ENCODE data around the gene PTPRA.
"Not testable (repeated sequence)": the region's sequence is repeated elsewhere in the genome, so short reads cannot be mapped to it uniquely, and the experiment has no call there.

Gene PTPRA

DNA sequence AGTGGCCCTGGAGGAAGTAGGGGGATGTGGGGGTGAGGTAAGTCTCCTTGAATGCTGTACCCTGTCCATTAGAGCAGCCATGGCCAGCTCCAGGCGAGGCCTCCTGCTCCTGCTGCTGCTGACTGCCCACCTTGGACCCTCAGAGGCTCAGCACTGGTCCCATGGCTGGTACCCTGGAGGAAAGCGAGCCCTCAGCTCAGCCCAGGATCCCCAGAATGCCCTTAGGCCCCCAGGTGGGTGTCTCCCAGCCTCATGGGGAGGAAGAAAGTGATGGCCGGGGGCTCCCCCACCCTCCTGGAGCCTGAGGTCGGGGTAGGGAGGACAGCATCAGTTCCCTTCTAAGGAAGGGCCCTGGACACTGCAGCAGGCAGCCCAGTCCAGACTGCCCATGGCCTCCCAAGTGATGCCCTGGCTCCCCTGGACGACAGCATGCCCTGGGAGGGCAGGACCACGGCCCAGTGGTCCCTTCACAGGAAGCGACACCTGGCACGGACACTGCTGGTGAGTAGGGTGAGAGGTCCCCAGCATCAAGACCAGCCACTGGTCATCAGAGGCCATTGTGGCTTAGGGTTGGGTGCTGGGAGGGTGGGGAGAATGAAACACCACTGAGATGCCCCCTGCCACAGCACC lies 171.2 kb downstream of the PTPRA start:
- DNase-seq (ENCODE audit: low spot score): no peak

GRCh38 chr20:3045042-3045815 lies 171.9 kb downstream of the PTPRA start:
- peak; percentile 39 for DNase-seq (ENCODE audit: low spot score)

- DNase-seq (ENCODE audit: low spot score): peak; percentile 76
Measured at GRCh38 chr20:3045816-3046676, 172.8 kb downstream of the PTPRA start, which contains the start of gene MRPS26. MRPS26 (plus strand) TSS chr20:3046052; CDS start chr20:3046069, 17 bp downstream.

DNA sequence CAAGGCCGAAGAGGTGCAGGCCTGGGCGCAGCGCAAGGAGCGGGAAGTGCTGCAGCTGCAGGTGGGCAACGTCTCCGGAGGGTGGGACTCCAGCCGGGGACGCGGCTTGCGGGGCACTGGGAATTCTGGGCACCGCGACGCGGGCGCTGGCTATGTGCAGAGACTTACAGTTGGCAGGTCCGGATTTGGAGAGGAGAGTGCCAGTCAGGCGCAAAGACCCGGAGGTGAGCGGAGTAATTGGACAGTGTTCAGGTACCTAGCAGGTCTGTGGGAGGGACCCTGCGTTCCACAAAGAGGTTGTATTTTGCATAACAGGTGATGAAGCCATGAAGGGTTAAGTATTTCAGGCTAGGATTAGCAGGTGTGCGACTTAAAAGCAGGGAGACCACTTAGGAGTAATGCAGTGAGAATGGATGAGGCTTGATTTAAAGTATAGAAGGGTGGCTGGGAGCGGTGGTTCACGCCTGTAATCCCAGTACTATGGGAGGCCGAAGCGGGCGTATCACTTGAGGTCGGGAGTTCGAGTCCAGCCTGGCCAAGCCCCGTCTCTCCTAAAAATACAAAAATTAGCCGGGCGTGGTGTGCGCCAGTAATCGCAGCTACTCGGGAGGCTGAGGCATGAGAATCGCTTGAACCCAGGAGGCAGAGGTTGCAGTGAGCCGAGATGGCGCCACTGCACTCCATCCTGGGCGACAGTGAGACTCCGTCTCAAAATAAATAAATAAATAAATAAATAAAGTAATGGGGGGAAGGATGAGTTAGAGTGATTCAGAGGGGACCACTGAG lies 173.6 kb downstream of the PTPRA start:
- DNase-seq (ENCODE audit: low spot score): no peak

- DNase-seq (ENCODE audit: low spot score): no peak
Measured at GRCh38 chr20:3047486-3048419, 174.5 kb downstream of the PTPRA start.

- no peak for DNase-seq (ENCODE audit: low spot score)
Measured at GRCh38 chr20:3051385-3052019, 178.2 kb downstream of the PTPRA start.

GRCh38 chr20:3059489-3059888 lies 186.2 kb downstream of the PTPRA start:
- no peak for DNase-seq (ENCODE audit: low spot score)

GRCh38 chr20:3064119-3064518 lies 190.8 kb downstream of the PTPRA start:
- DNase-seq (ENCODE audit: low spot score): not testable (repeated sequence)

- DNase-seq (ENCODE audit: low spot score): no peak
Measured at GRCh38 chr20:3067139-3068014, 194.1 kb downstream of the PTPRA start.

- DNase-seq (ENCODE audit: low spot score): no peak
Measured at GRCh38 chr20:3068075-3068474, 194.8 kb downstream of the PTPRA start.

- DNase-seq (ENCODE audit: low spot score): peak; percentile 31
Measured at GRCh38 chr20:3068986-3069900, 196.0 kb downstream of the PTPRA start.

DNA sequence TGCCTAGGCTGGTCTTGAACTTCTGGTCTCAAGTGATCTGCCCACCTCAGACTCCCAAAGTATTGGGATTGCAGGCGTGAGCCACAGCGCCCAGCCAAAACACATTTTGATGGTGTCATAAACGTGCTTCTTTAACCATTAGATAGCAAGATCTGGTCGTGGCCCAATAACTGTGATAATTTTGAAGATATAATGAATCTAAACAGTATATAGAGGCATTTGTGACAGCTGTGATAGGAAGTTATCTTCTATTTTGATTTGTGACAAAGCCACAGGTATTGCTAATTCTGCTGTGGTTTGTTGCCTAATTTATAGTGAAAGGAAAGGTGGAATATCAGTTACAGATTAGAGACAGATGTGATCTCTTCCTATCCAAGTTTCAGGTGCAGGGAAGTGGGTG lies 197.4 kb downstream of the PTPRA start:
- DNase-seq (ENCODE audit: low spot score): no peak

GRCh38 chr20:3071266-3071609 lies 198.0 kb downstream of the PTPRA start:
- no peak for DNase-seq (ENCODE audit: low spot score)

- peak; percentile 75 for DNase-seq (ENCODE audit: low spot score)
Measured at GRCh38 chr20:3071610-3072529, 198.6 kb downstream of the PTPRA start, which contains the start of gene OXT. OXT (plus strand) TSS chr20:3071620; CDS start chr20:3071656, 36 bp downstream.

DNA sequence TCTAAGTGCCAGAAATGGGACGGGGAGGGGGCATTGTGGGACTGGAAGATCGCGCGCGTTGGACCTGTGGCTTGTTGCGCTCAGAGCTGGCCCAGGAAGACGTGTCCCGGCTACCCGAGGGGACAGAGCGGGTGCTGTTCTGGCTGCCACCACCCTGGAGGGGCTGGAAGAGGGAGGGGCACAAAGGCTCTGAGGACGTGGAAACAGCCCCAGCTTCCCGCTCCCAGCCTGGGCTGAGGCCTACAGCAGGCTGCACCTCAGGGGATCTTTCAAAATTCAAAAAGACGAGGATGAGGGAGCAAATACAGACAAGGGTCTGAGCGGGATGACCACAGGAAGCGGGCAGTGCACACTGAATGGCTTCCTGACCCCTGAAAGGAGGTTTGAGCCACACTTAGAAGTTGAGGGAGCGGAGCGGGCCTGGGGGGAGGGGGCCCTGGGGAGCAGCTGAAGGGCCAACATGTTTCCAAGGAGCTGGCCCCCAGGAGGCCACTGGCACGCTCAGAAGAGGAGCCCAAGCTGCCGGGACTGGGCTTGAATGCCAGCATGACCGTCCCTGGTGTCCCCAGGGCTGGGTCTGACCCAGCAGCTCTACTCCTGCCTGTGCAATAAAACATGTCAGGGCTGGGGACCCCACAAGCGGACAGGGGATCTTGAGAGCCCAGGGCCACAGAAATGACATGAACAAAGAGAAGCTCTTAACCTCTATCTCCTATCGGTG lies 199.4 kb downstream of the PTPRA start:
- no peak for DNase-seq (ENCODE audit: low spot score)

DNA sequence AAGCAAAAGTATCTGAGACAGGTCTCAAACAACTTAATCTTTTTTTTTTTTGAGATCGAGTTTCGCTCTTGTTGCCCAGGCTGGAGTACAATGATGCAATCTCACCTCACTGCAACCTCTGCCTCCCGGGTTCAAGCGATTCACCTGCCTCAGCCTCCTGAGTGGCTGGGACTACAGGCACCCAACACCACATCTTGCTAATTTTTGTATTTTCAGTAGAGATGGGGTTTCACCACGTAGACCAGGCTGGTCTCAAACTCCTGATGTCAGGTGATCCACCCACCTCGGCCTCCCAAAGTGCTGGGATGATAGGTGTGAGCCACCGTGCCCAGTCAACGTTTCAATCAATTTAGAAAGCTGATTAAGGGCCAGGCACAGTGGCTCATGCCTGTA lies 200.0 kb downstream of the PTPRA start:
- DNase-seq (ENCODE audit: low spot score): not testable (repeated sequence)

Measured in CD4-positive, alpha-beta T cell treated with Interleukin-6 at 100 ng/mL for 8 hours (primary cell).